ENCODE results near the gene PDZRN3.

DNA sequence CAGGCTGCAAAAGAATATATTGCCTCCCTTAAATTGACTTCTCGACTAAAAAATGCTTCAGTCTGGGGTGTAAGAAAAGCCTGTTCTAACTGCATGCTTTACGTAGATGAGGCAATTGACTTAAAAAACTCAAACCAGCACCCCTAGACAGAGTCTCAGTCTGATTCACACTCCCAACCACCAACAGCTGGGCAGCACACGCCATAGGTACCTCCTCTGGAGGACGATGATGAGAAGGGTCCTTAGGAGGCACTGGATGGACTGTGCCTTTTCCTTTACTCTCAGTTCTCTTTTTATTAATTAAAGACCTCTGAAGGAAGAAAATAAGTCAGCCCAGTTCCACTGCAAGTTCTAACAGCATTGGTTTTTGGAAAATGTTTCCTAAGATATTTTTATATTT, 175.0 kb downstream of the PDZRN3 start:
- TF ChIP-seq EZH2 (IDR thresholded peaks at IDR 0.05; ENCODE audit: borderline replicate concordance): no peak
- TF ChIP-seq, protein P1, sequence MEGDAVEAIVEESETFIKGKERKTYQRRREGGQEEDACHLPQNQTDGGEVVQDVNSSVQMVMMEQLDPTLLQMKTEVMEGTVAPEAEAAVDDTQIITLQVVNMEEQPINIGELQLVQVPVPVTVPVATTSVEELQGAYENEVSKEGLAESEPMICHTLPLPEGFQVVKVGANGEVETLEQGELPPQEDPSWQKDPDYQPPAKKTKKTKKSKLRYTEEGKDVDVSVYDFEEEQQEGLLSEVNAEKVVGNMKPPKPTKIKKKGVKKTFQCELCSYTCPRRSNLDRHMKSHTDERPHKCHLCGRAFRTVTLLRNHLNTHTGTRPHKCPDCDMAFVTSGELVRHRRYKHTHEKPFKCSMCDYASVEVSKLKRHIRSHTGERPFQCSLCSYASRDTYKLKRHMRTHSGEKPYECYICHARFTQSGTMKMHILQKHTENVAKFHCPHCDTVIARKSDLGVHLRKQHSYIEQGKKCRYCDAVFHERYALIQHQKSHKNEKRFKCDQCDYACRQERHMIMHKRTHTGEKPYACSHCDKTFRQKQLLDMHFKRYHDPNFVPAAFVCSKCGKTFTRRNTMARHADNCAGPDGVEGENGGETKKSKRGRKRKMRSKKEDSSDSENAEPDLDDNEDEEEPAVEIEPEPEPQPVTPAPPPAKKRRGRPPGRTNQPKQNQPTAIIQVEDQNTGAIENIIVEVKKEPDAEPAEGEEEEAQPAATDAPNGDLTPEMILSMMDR (IDR thresholded peaks at IDR 0.05; ENCODE audit: poor library complexity): no peak
